C1 segment of cervical spinal cord (tissue), 14 donors: Measurements from ENCODE around the gene CCDC90B.
A peak's percentile ranks its signal among the peaks of the same experiment; 100 is the strongest.

ENCODE experiments used
- DNase-seq, 14 donors: peaks; one replicate each; lab custom pipeline; 2025; lab: John Stamatoyannopoulos, UW

Gene CCDC90B

GRCh38 chr11:83241291-83241946, 44.7 kb downstream of the CCDC90B start:
- DNase-seq: peak in 1 of 14 donors; percentile 5

- no peak for DNase-seq
Measured at GRCh38 chr11:83238111-83238510, 48.1 kb downstream of the CCDC90B start.

GRCh38 chr11:83235825-83236224, 50.3 kb downstream of the CCDC90B start:
- no peak for DNase-seq

- DNase-seq: no peak
Measured at GRCh38 chr11:83223457-83223856, 62.7 kb downstream of the CCDC90B start.

- DNase-seq: no peak
Measured at GRCh38 chr11:83222499-83222898, 63.7 kb downstream of the CCDC90B start.

- DNase-seq: no peak
Measured at GRCh38 chr11:83221694-83222093, 64.5 kb downstream of the CCDC90B start.

- no peak for DNase-seq
Measured at GRCh38 chr11:83220260-83220659, 65.9 kb downstream of the CCDC90B start.

- DNase-seq: peak in 1 of 14 donors; percentile 1
Measured at GRCh38 chr11:83219095-83219494, 67.1 kb downstream of the CCDC90B start.
